ENCODE results near the gene SCUBE1.

SCUBE1 gene

GRCh38 chr22:43238526-43239006, 104.6 kb downstream of the SCUBE1 start:
- Histone ChIP-seq H3K9me3 (replicated peaks in 1 of 2; ENCODE audit: control insufficient read depth in 2 of 2, insufficient read depth in 1 of 2, low read depth in 1 of 2, low read length in 2 of 2) (no peaks in the 10 kb centered on the region), H2BK15ac (ENCODE audit: low read length) (no peak overlapping the region), H3K4ac (ENCODE audit: low read length) (no peak overlapping the region), H2BK120ac (ENCODE audit: low read depth, low read length) (no peak overlapping the region), H2AK5ac (ENCODE audit: low read depth, low read length) (no peak overlapping the region), H3K9ac (ENCODE audit: low read depth, low read length, poor library complexity) (no peak overlapping the region), H3K79me1 (ENCODE audit: low read depth, low read length) (no peaks in the 10 kb centered on the region), H3K4me1 (ENCODE audit: control insufficient read depth in 2 of 2, insufficient read depth in 1 of 2, low read depth in 1 of 2, low read length in 2 of 2) (peaks cover 9 to 26% of the 10 kb centered on the region in 2 donors), H4K8ac (ENCODE audit: low read depth, low read length) (no peak overlapping the region), H2BK5ac (ENCODE audit: low read length) (no peak overlapping the region), H3K36me3 (replicated peaks in 1 of 2; ENCODE audit: control insufficient read depth in 2 of 2, insufficient read depth in 2 of 2, low read length in 2 of 2) (peaks cover 0 to 32% of the 10 kb centered on the region in 2 donors), H3K27me3 (ENCODE audit: control insufficient read depth in 3 of 3, insufficient read depth in 3 of 3, low read depth in 1 of 3, low read length in 3 of 3) (peaks cover 0 to 49% (median 0%) of the 10 kb centered on the region in 3 experiments), H3K23ac (ENCODE audit: low read depth, low read length, poor library complexity) (no peak overlapping the region), H2BK12ac (ENCODE audit: low read length) (no peak overlapping the region), H3K14ac (ENCODE audit: low read length) (no peak overlapping the region), H3K4me2 (ENCODE audit: insufficient read depth, low read length, poor library complexity, severe bottlenecking) (no peak overlapping the region), H3K18ac (ENCODE audit: low read length) (no peak overlapping the region), H3K4me3 (ENCODE audit: low read length in 2 of 2) (no peak overlapping the region), H4K91ac (ENCODE audit: low read depth, low read length, poor library complexity) (no peak overlapping the region), H3K27ac (replicated peaks; ENCODE audit: low read length) (no peak overlapping the region), H2AFZ (ENCODE audit: low read length) (no peak overlapping the region)
- no peak for DNase-seq (ENCODE audit: low spot score)
- no CpG with 5 or more reads among the region's 19 CpGs for WGBS, 2 donors (ENCODE audit: extremely low coverage in 2 of 2, insufficient read length in 2 of 2, insufficient replicate concordance in 1 of 2)

- H2BK12ac ChIP-seq (ENCODE audit: low read length), result no peak overlapping the region
- H3K36me3 ChIP-seq (replicated peaks in 1 of 2; ENCODE audit: control insufficient read depth in 2 of 2, insufficient read depth in 2 of 2, low read length in 2 of 2), result peaks cover 0 to 38% of the 10 kb centered on the region in 2 donors
- H3K9me3 ChIP-seq (replicated peaks in 1 of 2; ENCODE audit: control insufficient read depth in 2 of 2, insufficient read depth in 1 of 2, low read depth in 1 of 2, low read length in 2 of 2), result no peaks in the 10 kb centered on the region
- H3K27ac ChIP-seq (replicated peaks; ENCODE audit: low read length), result no peak overlapping the region
- no peak overlapping the region for H3K4me2 ChIP-seq (ENCODE audit: insufficient read depth, low read length, poor library complexity, severe bottlenecking)
- H3K4ac ChIP-seq (ENCODE audit: low read length), result no peak overlapping the region
- H2AK5ac ChIP-seq (ENCODE audit: low read depth, low read length), result no peak overlapping the region
- no peaks in the 10 kb centered on the region for H3K79me1 ChIP-seq (ENCODE audit: low read depth, low read length)
- no peak overlapping the region for H3K9ac ChIP-seq (ENCODE audit: low read depth, low read length, poor library complexity)
- H2BK120ac ChIP-seq (ENCODE audit: low read depth, low read length), result no peak overlapping the region
- no peak overlapping the region for H3K14ac ChIP-seq (ENCODE audit: low read length)
- H4K8ac ChIP-seq (ENCODE audit: low read depth, low read length), result no peak overlapping the region
- peaks cover 1 to 30% of the 10 kb centered on the region in 2 donors for H3K4me1 ChIP-seq (ENCODE audit: control insufficient read depth in 2 of 2, insufficient read depth in 1 of 2, low read depth in 1 of 2, low read length in 2 of 2)
- H2AFZ ChIP-seq (ENCODE audit: low read length), result no peak overlapping the region
- no peak overlapping the region for H3K18ac ChIP-seq (ENCODE audit: low read length)
- H3K27me3 ChIP-seq (ENCODE audit: control insufficient read depth in 3 of 3, insufficient read depth in 3 of 3, low read depth in 1 of 3, low read length in 3 of 3), result peaks cover 0 to 44% (median 0%) of the 10 kb centered on the region in 3 experiments
- no peak for DNase-seq (ENCODE audit: low spot score)
- no CpG with 5 or more reads among the region's 9 CpGs for WGBS, 2 donors (ENCODE audit: extremely low coverage in 2 of 2, insufficient read length in 2 of 2, insufficient replicate concordance in 1 of 2)
- no peak overlapping the region for H2BK5ac ChIP-seq (ENCODE audit: low read length)
- no peak overlapping the region for H3K4me3 ChIP-seq (ENCODE audit: low read length in 2 of 2)
- no peak overlapping the region for H3K23ac ChIP-seq (ENCODE audit: low read depth, low read length, poor library complexity)
- no peak overlapping the region for H2BK15ac ChIP-seq (ENCODE audit: low read length)
- no peak overlapping the region for H4K91ac ChIP-seq (ENCODE audit: low read depth, low read length, poor library complexity)
Measured at GRCh38 chr22:43237280-43237679, 105.9 kb downstream of the SCUBE1 start.

GRCh38 chr22:43236411-43237166, 106.6 kb downstream of the SCUBE1 start:
- no peak overlapping the region for H2BK15ac ChIP-seq (ENCODE audit: low read length)
- no peak overlapping the region for H3K18ac ChIP-seq (ENCODE audit: low read length)
- no CpG with 5 or more reads among the region's 14 CpGs for WGBS, 2 donors (ENCODE audit: extremely low coverage in 2 of 2, insufficient read length in 2 of 2, insufficient replicate concordance in 1 of 2)
- H3K14ac ChIP-seq (ENCODE audit: low read length), result no peak overlapping the region
- no peak overlapping the region for H2BK5ac ChIP-seq (ENCODE audit: low read length)
- no peaks in the 10 kb centered on the region for H3K79me1 ChIP-seq (ENCODE audit: low read depth, low read length)
- peaks cover 0 to 38% of the 10 kb centered on the region in 2 donors for H3K36me3 ChIP-seq (replicated peaks in 1 of 2; ENCODE audit: control insufficient read depth in 2 of 2, insufficient read depth in 2 of 2, low read length in 2 of 2)
- no peak overlapping the region for H3K9ac ChIP-seq (ENCODE audit: low read depth, low read length, poor library complexity)
- H3K9me3 ChIP-seq (replicated peaks in 1 of 2; ENCODE audit: control insufficient read depth in 2 of 2, insufficient read depth in 1 of 2, low read depth in 1 of 2, low read length in 2 of 2), result no peaks in the 10 kb centered on the region
- no peak overlapping the region for H3K23ac ChIP-seq (ENCODE audit: low read depth, low read length, poor library complexity)
- H4K91ac ChIP-seq (ENCODE audit: low read depth, low read length, poor library complexity), result no peak overlapping the region
- H3K4me3 ChIP-seq (ENCODE audit: low read length in 2 of 2), result no peak overlapping the region
- H2BK120ac ChIP-seq (ENCODE audit: low read depth, low read length), result no peak overlapping the region
- peaks cover 1 to 30% of the 10 kb centered on the region in 2 donors for H3K4me1 ChIP-seq (ENCODE audit: control insufficient read depth in 2 of 2, insufficient read depth in 1 of 2, low read depth in 1 of 2, low read length in 2 of 2)
- no peak overlapping the region for H3K4ac ChIP-seq (ENCODE audit: low read length)
- peaks cover 0 to 37% (median 0%) of the 10 kb centered on the region in 3 experiments for H3K27me3 ChIP-seq (ENCODE audit: control insufficient read depth in 3 of 3, insufficient read depth in 3 of 3, low read depth in 1 of 3, low read length in 3 of 3)
- no peak overlapping the region for H3K4me2 ChIP-seq (ENCODE audit: insufficient read depth, low read length, poor library complexity, severe bottlenecking)
- H2AK5ac ChIP-seq (ENCODE audit: low read depth, low read length), result no peak overlapping the region
- no peak overlapping the region for H4K8ac ChIP-seq (ENCODE audit: low read depth, low read length)
- no peak overlapping the region for H3K27ac ChIP-seq (replicated peaks; ENCODE audit: low read length)
- no peak overlapping the region for H2AFZ ChIP-seq (ENCODE audit: low read length)
- H2BK12ac ChIP-seq (ENCODE audit: low read length), result no peak overlapping the region
- no peak for DNase-seq (ENCODE audit: low spot score)

All from neuronal stem cell (in vitro differentiated cells).